ENCODE measurements around the gene MPI.
A peak's percentile ranks its signal among the peaks of the same experiment; 100 is the strongest.

The MPI gene, protein sequence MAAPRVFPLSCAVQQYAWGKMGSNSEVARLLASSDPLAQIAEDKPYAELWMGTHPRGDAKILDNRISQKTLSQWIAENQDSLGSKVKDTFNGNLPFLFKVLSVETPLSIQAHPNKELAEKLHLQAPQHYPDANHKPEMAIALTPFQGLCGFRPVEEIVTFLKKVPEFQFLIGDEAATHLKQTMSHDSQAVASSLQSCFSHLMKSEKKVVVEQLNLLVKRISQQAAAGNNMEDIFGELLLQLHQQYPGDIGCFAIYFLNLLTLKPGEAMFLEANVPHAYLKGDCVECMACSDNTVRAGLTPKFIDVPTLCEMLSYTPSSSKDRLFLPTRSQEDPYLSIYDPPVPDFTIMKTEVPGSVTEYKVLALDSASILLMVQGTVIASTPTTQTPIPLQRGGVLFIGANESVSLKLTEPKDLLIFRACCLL

DNA sequence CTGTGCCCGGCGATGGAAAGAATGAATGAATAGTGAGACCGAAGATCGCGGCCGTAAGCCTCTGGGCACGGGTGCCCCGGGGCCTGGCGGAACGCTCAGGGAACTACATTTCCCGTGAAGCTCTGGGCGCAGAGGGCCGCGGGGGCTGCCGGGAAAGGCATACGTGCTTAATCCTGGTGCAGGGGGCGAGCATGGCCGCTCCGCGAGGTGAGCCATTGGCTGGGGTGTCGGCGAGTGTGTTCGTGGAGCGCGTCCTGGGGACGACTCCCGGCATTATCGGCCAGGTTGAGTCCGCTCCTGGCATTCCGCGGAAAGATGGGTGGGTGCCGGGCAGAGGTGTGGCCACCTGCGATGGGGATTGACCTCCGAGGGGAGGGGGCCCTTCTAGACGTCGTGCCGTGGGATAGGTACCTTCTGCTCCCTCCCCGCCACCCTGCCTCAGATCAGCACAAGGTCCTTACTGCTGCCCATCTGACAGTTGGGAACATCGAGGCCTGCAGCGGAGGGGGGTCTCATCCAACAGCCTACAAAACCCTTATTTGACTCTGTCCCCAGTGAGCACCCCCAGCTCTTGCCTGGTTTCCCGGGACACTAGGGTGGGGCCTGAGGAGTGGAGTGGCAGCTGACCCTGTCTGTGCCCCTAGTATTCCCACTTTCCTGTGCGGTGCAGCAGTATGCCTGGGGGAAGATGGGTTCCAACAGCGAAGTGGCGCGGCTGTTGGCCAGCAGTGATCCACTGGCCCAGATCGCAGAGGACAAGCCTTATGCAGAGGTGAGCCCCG, at the start of gene MPI:
Gene MPI, plus strand, starts transcription at position 160 of the 782 bp plus-strand sequence. Its CDS starts 32 bp downstream, at position 192.
- peak; percentile 79 to 88 for DNase-seq

GRCh38 chr15:74840851-74841775, 48.7 kb upstream of the MPI start:
- no peak for DNase-seq

DNA sequence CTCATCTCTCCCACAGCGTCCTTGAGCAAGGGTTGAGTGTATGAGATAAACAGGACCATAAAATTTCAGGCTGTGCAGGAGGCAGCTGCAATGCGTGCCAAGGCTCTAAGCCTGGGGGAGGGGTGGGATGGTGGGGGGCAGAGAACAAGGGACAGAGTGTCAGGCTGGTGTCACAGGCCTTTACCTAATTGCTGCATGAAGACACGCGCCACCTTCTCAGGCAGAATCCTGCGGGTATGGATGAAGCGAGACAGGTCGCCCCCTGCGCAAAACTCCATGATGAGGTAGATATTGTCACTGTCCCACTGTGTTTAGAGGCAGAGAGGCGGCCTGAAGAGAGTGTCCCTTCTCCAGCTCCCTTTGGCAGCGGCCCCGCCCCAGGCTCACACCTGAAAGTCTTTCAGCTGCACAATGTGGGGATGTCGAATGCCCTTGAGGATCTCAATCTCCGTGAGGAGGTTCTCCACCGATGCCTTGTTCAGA, 47.9 kb upstream of the MPI start:
- no peak for DNase-seq

GRCh38 chr15:74842581-74843444, 47.0 kb upstream of the MPI start, which contains the start of gene ULK3:
Gene ULK3 (minus strand): TSS chr15:74843156. CDS start chr15:74843105, 51 bp downstream.
- peak; percentile 90 to 93 for DNase-seq

DNA sequence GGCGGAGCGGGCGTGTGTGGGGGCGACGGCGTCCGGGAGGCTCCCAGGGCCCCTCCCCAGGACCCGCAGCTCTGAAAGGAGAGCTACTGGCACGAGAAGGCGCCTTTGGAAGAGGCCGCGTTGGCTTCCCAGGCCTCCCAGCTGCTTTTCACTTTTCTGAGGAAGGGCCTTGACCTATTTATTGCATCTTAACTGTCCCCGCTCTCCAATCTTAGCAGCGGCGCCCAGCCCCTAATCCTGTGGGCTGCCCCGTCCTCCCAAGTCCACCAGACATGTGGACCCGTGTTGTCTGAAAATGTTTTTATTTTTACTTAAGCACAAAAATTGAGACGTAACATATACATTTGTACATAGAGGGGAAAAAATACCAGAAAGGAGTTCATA, 46.4 kb upstream of the MPI start:
- DNase-seq: no peak

GRCh38 chr15:74843891-74844299, 45.9 kb upstream of the MPI start:
- DNase-seq: no peak

DNA sequence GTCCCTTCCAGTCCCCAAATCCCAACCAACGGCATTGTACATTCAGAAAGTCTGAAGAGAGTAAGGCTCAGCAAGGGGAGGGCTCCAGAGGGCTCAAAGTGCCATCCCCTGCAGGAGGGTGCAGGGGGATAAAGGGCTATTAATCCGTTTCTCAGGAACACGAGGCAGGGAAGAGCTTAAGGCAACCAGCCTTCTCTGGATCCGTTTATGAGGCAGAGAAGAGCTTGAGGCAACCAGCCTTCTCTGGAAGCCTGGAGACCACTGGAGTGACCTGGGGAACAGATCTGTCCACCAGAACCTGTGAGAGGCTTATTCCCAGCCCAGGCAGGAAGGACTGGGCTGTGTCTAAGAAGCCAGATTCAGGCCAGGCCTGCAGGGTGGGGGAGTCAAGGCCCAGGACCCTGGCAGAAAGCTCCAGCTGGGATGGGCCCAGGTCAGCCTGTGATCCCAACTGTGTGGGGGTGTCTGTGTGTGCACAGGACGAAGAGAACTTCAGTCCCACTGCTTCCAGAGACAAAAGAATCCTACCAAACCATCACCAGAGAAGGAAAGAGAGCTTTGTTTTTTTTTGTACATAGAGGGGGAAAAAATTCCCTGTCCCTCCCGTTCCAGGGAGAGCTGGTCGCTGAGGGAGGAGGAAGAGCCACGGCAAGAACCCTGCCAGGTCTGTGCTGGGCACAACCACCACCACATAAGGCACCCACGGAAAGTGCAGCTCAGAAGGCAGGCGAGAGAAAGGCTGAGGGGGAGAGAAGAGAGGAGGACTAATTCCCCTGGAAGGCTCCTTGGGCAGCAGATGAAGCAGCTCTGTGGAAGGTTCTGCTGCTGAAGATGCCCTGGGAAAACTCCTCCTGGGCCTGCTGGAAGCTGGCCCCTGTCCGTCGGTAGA, 45.3 kb upstream of the MPI start:
- DNase-seq: no peak

- DNase-seq: peak; percentile 20 to 60
Observed at GRCh38 chr15:74845208-74845568, 44.7 kb upstream of the MPI start.

DNA sequence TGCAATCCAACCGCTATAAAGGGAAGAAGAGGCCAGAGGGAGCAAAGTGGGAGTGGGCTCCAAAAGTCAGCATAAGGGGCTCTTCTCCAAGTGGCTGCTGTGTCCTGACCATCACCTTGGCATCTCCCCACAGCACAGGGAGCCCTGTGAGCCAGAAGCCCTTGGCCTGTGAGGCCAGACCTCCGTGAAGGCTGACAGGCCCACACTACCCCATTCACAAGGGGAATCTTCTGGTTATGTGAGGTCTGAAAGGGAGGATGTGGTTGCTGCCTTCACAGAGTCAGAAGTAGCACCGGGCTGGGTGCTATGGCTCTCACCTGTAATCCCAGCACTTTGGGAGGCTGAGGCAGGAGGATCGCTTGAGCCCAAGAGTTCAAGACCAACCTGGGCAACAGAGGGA, 44.3 kb upstream of the MPI start:
- peak in 1 of 2 donors; percentile 37 for DNase-seq

- DNase-seq: no peak
Observed at GRCh38 chr15:74847432-74847831, 42.4 kb upstream of the MPI start.

GRCh38 chr15:74850393-74850792, 39.4 kb upstream of the MPI start:
- DNase-seq: no peak

DNA sequence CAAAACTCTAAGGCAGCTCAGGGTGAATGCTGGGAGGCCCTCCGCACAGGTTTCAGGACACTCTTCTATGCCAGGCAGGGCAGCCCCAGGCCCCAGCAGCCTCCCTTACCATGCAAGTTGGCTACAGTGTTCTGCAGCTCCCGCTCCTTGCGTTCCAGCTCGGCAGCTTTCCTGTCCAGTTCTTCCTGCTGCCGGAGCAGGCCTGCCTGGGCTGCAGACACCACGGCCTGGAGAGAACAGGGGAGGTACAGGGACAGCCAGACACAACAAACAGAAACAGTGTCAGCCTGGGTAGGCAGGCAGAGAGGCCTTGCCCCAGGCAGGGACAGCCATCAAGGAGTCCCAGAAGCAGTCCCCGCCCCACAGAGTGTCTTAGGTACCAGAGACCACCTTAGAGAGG, 37.9 kb upstream of the MPI start:
- DNase-seq: no peak

DNA sequence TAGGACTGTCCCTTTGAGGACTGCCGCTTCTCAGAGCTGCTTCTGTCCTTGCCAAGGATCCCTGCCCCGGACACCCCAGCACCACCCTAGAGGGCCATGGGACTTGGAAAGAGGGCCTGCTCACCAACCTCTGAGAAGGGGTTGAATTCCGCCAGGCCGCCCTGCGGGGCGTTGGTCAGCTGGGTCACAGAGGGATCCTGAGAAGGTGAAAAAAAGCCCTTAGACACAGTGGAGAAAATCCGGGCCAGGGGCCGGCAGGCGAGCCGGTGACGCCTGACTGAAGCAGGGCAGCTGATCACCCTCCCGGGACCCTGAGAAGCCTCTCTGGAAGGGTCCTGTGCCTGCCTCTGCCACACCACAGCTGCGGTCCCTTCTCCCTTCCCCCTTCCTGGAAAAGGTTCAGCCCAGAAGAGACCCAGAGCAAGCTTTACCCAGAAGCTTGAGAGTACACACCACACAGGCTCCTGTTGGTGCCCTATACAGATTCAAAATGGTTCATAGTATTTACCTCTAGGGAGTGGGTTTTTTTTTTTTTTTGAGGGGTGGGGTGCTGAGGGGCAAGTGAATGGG, 35.3 kb upstream of the MPI start:
- no peak for DNase-seq

DNA sequence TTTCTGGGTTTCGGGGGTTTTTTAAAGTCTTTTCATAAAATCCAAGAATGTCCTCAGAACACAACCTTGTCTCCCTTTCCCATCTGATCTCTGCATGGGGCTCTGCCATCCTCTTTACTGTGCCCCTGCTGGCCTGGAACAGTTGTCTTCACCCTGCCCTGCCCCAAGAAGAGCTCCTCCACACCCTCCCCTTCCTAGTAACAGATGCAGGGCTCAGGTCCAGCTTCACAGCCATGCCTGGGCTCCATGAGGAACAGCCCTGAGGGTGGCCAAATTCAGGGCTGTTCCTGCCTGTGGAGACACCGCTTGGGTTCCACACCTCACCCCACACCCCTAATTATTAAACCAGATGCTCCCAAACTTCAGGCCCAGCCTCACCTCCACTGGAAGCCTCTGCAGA, 34.0 kb upstream of the MPI start:
- DNase-seq: no peak

- no peak for DNase-seq
Observed at GRCh38 chr15:74856537-74856936, 33.3 kb upstream of the MPI start.

- DNase-seq: no peak
Observed at GRCh38 chr15:74857082-74857655, 32.7 kb upstream of the MPI start.

DNA sequence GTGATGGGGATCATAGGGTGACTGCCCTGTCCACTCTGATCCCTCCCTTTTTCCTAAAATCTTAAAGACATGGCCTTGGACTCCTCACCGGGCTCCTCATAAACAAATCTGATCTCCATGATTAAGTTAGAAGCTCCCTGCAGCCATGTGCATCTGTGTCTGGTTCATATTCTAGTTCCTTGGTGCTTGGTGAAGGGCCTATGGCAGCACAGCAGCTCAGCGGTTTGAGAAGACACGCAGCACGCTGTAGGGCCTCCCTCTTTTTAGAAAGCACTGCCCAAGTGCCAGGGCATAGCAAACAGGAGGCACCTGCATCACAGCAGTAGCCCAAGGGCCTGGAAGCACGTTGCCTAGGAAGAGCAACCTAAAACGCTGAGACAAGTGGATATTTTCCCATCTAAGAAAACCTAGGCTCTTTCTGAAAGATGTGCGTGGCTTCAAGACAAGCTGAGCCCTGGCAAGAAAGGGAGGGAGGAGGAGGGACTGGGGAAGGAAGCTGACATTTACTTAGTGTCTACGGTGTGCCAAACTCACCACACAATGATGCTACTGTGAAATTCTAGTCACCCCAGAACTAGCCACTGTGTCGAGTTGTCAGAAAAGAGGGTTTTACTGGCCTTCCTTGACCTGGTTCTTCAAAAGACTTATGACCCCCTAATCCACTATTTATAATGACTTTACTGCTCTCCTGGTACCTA, 32.0 kb upstream of the MPI start:
- no peak for DNase-seq

GRCh38 chr15:74858369-74858740, 31.5 kb upstream of the MPI start:
- DNase-seq: no peak
